ENCODE results near the gene GABPB2.

DNA sequence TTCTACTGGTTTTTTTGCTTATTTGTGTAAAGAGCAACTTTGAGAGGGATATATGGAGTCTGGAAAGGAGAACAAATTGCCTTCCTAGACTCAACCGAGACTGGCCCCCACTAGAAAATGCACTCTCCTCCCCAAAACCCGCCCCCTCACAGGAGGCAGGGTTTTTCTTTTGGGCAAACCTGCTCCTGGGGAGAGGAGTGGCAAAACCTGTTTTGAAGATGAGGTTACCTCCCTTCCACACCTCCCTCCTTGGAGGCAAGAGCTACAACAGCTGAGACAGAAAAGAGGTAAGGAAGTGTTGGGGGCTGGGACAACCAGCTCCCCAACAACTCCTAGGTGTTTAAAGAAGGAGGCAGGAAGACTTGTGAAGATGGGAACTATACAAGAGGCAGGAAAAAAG is 34.2 kb upstream of the GABPB2 start, which contains the start of gene BNIPL:
- TF ChIP-seq POLR2AphosphoS5 (IDR thresholded peaks at IDR 0.05; ENCODE audit: low read depth, low read length) (no peak), POLR2A (IDR thresholded peaks at IDR 0.05; ENCODE audit: low read depth, low read length) (no peak)
